Dendritic cell treated with granulocyte-macrophage colony-stimulating factor and Interleukin-4, amounts not matched to agents 40 ng/mL and 50 ng/mL, for 4 days (primary cell): ENCODE results near the gene TGM2.

ENCODE experiments used
- H3K27ac Mint-ChIP-seq: one replicate; pipeline ENCODE4 v1.8.0; 2022; ENCODE audit warnings: mild to moderate bottlenecking, mixed read lengths
- H3K27me3 Mint-ChIP-seq: one replicate; pipeline ENCODE4 v1.8.0; 2022; ENCODE audit warnings: mild to moderate bottlenecking, mixed read lengths
- H3K36me3 Mint-ChIP-seq: one replicate; pipeline ENCODE4 v1.8.0; 2022; ENCODE audit warnings: low read depth, mixed read lengths
- H3K4me1 Mint-ChIP-seq: one replicate; pipeline ENCODE4 v1.8.0; 2022; ENCODE audit warnings: low read depth, mixed read lengths
- H3K4me3 Mint-ChIP-seq: one replicate; pipeline ENCODE4 v1.8.0; 2022; ENCODE audit warnings: mild to moderate bottlenecking, moderate library complexity, mixed read lengths
- H3K9me3 Mint-ChIP-seq: one replicate; pipeline ENCODE4 v1.8.0; 2022; ENCODE audit warnings: mixed read lengths
- intact Hi-C: fragments of 100-400 bp; cut with micrococcal nuclease; formaldehyde crosslinking; loops from one replicate; pipeline ENCODE4 v1.15.0; 2022

The TGM2 gene

DNA sequence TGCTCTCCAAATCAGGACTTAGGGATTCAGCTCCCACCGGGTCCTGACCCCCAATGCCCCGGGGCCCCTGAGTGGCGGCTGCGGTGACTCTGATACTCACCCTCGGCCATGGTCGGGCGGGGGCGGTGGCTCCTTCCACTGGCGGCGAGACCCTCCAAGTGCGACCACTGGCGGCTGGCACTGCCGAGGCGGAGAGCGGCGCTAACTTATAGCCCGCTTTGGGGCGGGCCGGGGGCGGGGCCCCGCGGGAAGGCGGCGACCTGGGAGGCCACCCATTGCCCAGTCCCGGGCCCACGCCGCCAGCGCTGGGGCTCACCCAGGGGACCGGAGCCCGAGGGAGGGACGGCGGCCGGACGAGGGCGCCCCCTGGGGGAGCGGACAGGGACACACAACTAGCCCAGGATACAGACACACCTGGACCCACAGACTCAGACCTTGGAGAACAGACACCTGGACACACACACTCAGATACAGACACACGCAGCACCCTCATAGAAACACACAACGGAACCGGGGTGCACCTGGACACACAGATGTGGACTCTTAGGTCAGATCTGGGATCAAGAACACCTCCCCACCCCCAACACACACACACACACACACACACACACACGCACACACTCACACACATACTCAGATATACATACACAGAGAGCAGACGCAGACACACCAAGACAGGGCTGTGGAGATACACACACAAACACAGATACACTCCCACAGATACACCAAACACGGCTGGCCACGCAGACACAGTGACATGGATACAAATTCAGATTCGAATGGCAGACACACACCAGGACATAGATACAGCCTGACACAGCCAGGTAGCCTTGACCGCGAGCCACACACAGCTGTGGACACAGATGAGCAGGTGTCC is at the start of gene TGM2:
TGM2 (minus strand) TSS at position 182 of the 877 bp plus-strand sequence; CDS start at position 110, 72 bp downstream.
- peak within 1 kb of the TSS; percentile 54 for H3K27ac Mint-ChIP-seq

DNA sequence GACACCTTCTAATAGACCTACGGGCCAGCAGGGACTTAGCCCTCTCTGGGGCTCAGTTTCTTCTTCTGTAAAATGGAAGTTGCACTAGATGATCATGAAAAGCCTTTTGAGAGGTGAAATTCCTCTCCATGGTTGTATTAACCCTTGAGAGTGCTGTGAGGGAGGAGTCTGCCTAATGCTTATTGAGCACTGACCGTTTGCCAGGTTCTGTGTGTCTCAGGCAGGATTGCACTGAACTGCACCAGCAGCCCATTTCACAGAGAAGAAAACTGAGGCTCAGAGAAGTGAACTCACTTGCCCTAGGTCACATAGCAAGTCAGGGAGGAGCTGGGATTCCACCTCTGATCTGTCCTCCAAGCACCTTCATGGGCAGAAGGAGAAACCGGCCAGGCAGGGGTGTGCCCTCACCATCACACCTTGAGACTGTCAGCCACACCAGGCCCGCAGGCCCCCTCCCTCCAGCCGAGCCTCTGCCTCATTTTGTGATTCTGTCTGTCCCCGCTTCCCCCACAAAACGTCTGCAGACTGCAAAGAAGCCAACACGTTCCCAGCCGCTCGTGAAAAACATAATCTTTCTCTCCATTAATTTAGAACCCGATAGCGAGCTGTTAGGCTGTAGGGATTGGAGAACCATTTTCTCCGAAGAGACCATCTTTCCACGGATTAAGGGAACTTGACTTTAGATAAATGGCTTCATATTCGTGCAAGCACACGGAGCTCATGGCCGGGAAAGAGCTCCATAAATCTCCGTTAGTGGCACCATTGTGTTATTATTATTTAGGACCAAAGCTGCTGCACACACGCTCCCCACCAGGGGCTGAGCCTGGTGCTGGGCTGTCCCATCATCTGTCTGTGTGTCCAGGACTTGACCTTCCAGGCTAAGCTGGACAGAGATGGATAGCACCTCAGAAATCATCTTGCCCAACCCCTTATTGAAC is 49.5 kb upstream of the TGM2 start:
- intact Hi-C loops: no loop called here
- Mint-ChIP-seq H3K27ac (no peak overlapping the region), H3K9me3 (no peaks in the 10 kb centered on the region), H3K4me3 (no peak overlapping the region), H3K27me3 (peaks cover 19% of the 10 kb centered on the region), H3K36me3 (no peaks in the 10 kb centered on the region), H3K4me1 (peaks cover 37% of the 10 kb centered on the region)

More for the DNA sequence above, at the start of gene TGM2:
- no peaks in the 10 kb centered on the region for H3K36me3 Mint-ChIP-seq
- no peaks in the 10 kb centered on the region for H3K27me3 Mint-ChIP-seq
- H3K4me1 Mint-ChIP-seq: peaks cover 78% of the 10 kb centered on the region
- intact Hi-C loops: loop anchor here (1.0 to 5.0 kb wide), 3 partner anchors 37 to 93 kb away; no protein-coding TSS in a partner anchor
- H3K4me3 Mint-ChIP-seq: peak within 1 kb of the TSS; percentile 68
- no peaks in the 10 kb centered on the region for H3K9me3 Mint-ChIP-seq

DNA sequence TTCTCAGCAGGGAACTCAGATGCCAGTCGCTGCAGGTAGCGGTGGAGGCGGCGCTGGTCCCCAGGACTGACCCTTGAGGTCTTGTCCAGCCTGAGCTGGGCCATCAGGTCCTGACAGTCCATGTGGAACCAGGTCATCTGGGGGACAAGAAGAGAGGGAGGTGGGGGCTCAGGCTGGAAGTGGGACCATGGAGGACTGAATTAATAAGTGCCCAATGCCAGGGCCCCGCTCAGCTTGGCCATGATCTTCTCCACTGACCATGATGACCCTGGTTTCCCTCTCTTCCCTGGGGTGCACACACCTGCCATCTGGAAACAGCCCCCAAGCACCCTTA is 48.5 kb upstream of the TGM2 start:
- Mint-ChIP-seq H3K27me3 (peaks cover 21% of the 10 kb centered on the region), H3K4me1 (peaks cover 39% of the 10 kb centered on the region), H3K9me3 (no peaks in the 10 kb centered on the region), H3K4me3 (no peak overlapping the region), H3K36me3 (no peaks in the 10 kb centered on the region), H3K27ac (no peak overlapping the region)
- intact Hi-C loops: no loop called here

DNA sequence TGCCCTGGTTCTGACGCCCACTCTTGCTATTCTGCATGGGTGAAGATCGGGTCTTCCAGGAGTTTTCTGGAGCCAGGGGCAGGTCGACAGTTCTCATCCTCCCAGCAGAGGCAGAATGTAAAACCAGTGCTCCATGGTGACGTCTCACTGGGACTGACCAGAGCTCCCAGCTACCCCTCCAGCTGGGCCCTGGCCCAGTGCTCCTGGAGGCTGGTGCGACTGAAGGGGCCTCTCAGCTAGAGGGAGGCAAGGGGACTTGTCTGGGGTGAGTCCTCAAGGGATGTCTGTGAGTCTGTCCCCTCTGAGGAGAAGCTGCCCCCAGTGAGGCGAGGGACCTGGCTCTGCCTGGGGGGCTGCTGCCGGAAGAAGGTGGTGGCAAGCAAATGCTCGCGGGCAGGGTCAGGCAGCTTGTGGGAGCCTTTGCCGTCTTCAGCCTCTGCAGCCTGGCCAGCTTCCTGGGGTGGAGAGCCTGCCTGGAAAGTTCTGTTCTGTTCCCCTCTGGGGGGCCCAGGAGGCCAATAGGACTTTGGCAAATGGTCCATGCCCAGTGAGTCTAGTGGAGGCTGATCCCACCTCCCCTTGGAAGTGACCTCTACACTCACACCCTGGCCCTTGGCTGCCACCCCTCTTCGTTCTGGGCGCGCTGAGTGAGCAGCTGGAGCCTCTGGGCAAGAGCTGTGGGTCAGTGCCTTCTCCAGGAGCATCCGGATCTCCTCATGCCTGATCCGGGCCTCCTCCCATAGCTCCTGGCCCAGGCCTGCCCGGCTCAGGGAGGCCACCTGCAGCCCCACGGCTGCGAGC is 47.9 kb upstream of the TGM2 start:
- Mint-ChIP-seq H3K4me3 (no peak overlapping the region), H3K27me3 (peaks cover 21% of the 10 kb centered on the region), H3K36me3 (no peaks in the 10 kb centered on the region), H3K4me1 (peaks cover 39% of the 10 kb centered on the region), H3K27ac (no peak overlapping the region), H3K9me3 (no peaks in the 10 kb centered on the region)
- intact Hi-C loops: no loop called here

DNA sequence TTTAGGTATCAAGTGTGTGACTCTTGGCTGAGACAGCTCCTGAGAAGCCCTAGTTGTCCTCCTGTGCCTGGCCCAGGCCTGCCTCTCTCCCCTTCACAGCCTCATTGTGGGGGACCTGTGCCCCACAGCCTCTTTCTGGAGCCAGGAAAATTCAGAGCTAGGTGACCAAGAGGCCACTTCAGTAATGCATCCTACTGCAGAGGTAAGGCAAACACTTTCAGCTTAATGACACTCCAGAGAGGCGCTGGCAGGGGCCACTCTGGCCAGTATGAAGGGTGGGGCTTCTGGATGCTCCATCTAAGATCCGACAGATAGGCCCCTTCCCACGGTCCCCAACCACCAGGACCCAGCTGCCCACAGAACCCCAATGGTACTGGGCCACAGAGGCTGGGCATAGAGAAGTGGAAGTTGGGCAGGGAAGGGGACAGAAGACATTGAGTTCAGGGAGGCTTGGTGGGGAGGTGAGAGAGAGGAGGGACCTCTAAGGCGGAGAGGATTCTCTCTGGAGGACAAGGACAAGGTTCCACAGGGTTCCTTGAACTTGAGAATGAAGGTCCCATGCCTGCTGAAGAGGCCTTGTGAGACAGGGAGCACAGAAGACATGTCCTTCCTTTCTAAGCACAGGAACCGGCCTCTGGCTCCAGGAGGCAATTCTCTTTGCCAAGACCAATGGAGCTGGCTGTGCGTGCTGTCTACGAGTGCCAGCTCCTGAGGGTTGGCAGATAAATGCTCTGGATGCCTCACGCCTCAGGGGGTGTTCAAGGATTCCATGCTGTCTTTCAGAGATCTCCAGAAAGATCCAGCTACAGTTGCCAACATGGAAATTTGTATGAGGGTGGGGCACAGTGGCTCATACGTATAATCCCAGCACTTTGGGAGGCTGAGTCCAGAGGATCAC is 46.4 kb upstream of the TGM2 start:
- intact Hi-C loops: no loop called here
- H3K4me1 Mint-ChIP-seq: peaks cover 33% of the 10 kb centered on the region
- no peaks in the 10 kb centered on the region for H3K9me3 Mint-ChIP-seq
- peaks cover 21% of the 10 kb centered on the region for H3K27me3 Mint-ChIP-seq
- peak overlapping the region; percentile 9 for H3K27ac Mint-ChIP-seq
- no peak overlapping the region for H3K4me3 Mint-ChIP-seq
- H3K36me3 Mint-ChIP-seq: no peaks in the 10 kb centered on the region

DNA sequence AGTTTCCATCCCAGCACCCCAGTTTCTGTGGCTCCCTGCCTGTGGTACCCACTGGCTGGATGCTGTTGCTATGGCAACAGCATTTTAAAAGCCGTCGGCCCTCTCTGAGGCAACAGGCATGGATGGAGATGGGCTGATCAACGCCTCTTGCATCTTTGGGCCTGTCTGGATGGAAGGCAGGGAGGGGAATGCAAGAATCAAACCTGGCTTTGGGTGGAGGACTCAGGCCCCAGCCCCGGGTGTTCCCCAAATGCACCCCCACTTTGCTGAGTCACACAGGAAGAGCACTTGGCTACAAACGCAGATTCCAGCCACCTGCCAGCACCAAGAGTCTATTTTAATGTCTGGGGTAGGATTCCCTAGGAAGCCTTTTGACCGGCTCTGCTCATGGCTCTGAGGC is 45.7 kb upstream of the TGM2 start:
- peaks cover 21% of the 10 kb centered on the region for H3K27me3 Mint-ChIP-seq
- peaks cover 31% of the 10 kb centered on the region for H3K4me1 Mint-ChIP-seq
- H3K27ac Mint-ChIP-seq: no peak overlapping the region
- no peaks in the 10 kb centered on the region for H3K9me3 Mint-ChIP-seq
- H3K36me3 Mint-ChIP-seq: no peaks in the 10 kb centered on the region
- intact Hi-C loops: no loop called here
- no peak overlapping the region for H3K4me3 Mint-ChIP-seq

DNA sequence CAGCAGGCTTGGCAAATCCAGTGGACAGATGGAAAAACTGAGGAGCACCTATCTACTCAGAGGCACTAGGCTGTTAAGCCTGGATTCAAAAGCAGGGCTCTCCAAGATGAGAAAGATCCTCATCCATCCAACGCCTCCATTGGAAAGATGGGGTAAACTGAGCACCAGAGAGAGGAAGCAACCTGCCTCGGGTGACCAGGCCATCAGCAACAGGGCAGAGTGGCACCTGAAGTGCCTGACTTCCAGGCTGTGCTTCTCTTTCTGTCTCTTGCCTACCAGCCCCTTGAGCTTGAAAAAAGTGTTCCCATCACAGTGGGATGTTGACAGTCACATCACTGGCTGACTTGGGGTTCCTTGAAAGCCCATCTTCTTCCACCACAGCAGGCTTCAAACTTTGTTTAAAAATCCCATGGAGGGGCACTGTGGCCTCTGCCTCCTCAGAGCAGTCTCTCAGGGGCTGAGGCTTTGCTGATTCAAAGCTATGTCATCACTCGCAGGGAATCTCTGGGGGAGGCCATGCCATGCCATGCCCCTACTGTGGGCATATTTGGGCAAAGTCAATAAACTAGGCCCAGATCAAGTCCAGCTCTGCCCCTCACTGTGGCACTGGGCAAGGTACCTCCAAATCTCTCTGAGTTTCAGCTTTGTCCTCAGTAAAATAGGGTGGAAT is 44.8 kb upstream of the TGM2 start:
- no peak overlapping the region for H3K4me3 Mint-ChIP-seq
- intact Hi-C loops: no loop called here

DNA sequence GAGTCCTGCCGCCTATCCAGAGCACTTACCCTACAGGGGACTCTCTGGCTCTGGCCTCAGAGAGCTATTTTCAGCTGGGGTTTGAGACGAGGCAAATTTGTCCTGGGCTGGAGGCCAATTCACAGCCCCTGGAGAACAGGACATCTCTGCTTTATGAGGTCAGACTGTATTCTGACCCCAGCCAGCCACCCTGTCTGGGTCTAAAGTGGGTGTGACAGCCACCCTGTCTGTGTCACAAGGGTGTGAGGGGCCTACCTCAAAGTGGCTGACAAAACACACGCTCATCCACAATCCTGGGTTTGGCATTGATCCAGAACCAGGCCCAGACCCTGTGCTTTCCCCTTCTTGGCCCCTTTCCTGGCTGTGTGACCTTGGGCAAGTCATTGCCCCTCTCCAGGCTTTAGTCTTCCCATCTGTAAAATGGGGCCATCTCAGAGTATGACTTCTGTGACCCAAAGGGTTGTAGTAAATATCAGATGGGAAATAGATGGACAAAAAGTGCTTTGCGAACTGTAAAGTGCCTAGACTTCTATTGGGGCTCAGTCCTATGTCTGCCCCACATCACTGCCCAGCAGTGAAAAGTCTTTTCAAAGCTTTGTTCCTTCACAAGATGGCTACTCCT is 44.1 kb upstream of the TGM2 start:
- Mint-ChIP-seq H3K36me3 (no peaks in the 10 kb centered on the region), H3K27me3 (peaks cover 17% of the 10 kb centered on the region), H3K4me1 (peaks cover 45% of the 10 kb centered on the region), H3K9me3 (no peaks in the 10 kb centered on the region), H3K4me3 (no peak overlapping the region), H3K27ac (no peak overlapping the region)
- intact Hi-C loops: no loop called here

More for the DNA sequence above, 44.8 kb upstream of the TGM2 start:
- Mint-ChIP-seq H3K27ac (no peak overlapping the region), H3K4me1 (peaks cover 39% of the 10 kb centered on the region), H3K9me3 (no peaks in the 10 kb centered on the region), H3K27me3 (peaks cover 21% of the 10 kb centered on the region), H3K36me3 (no peaks in the 10 kb centered on the region)

DNA sequence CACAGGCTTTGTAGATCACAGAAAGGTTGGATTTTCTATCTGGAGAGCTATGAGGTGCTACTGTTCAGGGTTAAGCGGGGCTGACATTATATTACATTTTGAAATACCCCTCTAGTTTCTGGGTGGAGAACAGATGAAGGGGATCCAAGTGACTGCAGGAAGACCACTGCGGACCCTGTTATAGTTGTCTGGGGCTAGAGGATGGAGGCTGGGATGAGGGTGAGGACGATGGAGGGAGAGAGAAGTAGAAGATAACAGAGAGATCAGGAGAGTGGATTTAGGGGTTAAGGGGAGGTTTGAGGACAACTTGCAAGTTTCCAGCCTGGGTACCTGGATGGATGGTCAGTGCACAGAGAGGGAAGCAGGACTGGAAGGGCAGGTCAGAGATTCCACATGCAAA is 43.5 kb upstream of the TGM2 start:
- Mint-ChIP-seq H3K4me1 (peaks cover 51% of the 10 kb centered on the region), H3K27me3 (peaks cover 13% of the 10 kb centered on the region)
- intact Hi-C loops: no loop called here

DNA sequence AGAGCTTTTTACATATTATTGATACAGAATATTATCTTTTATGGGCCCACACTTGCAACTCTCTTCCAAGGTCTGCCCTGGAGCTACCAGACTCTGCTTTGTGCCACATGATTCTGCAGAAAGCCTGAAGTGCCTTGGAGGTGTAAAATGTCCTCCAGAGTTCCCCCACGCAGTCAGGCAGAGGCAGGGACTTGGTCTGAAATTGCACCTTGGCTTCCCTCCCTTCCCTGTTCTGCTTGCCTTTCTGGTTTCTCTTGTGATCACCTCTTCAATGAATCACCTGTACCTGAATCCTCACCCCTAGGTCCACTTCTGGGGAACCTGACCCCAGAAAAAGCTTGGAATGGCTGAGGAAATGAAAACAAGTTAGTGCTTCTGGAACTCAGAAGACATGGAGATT is 43.0 kb upstream of the TGM2 start:
- peaks cover 55% of the 10 kb centered on the region for H3K4me1 Mint-ChIP-seq
- H3K27me3 Mint-ChIP-seq: peaks cover 10% of the 10 kb centered on the region

More for the DNA sequence above, 43.5 kb upstream of the TGM2 start:
- no peak overlapping the region for H3K4me3 Mint-ChIP-seq
- H3K36me3 Mint-ChIP-seq: no peaks in the 10 kb centered on the region
- H3K9me3 Mint-ChIP-seq: no peaks in the 10 kb centered on the region
- H3K27ac Mint-ChIP-seq: peak overlapping the region; percentile 20

DNA sequence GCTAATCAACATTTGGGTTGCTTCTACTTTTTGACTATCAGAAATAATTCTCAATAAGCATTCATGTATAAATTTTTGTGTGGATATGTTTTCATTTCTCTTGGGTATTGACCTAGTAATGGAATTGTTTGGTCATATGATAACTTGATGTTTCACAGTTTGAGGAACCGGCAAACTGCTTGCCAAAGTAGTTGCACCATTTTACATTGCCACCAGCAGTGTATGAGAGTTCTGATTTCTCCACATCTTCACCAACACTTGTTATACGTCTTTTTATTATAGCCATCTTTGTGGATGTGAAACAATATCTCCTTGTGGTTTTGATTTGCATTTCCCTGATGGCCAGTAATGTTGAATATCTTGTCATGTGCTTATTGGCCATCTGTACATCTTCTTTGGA is 42.6 kb upstream of the TGM2 start:
- Mint-ChIP-seq H3K4me3 (no peak overlapping the region), H3K4me1 (peaks cover 60% of the 10 kb centered on the region), H3K36me3 (no peaks in the 10 kb centered on the region), H3K27me3 (peaks cover 8% of the 10 kb centered on the region), H3K9me3 (no peaks in the 10 kb centered on the region), H3K27ac (no peak overlapping the region)
- intact Hi-C loops: no loop called here

More for the DNA sequence above, 43.0 kb upstream of the TGM2 start:
- Mint-ChIP-seq H3K9me3 (no peaks in the 10 kb centered on the region), H3K36me3 (no peaks in the 10 kb centered on the region), H3K4me3 (no peak overlapping the region), H3K27ac (peak overlapping the region; percentile 20)
- intact Hi-C loops: no loop called here

DNA sequence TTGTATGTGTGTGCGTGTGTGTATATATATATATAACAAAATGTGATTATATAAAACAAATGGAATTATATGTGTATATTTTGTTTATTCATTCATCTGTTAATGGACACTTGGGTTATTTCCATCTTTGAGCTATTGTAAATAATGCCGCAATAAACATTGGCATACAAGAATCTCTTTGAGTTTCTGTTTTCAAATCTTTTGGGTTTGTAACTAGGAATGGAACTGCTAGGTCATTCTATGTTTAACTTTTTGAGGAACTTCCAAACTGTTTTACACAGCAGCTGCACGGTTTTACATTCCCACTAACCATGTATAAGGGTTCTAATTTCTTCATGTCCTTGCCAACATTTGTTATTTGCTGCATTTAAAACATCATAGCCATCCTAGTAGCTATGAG is 39.9 kb upstream of the TGM2 start:
- Mint-ChIP-seq H3K36me3 (no peaks in the 10 kb centered on the region), H3K27ac (no peak overlapping the region), H3K4me3 (no peak overlapping the region), H3K4me1 (peaks cover 66% of the 10 kb centered on the region), H3K9me3 (no peaks in the 10 kb centered on the region), H3K27me3 (peaks cover 6% of the 10 kb centered on the region)
- intact Hi-C loops: no loop called here
